C4-2B (cell line): ENCODE results near the gene KIF4B.

Experiments
- ZFX ChIP-seq: fragments of 450-650 bp; IDR thresholded peaks from 2 replicates; pipeline ENCODE4 v1.6.1; 2017
- TF ChIP-seq, protein P1 (sequence below): fragments of 450-650 bp; conservative IDR thresholded peaks from 2 replicates; pipeline ENCODE4 v1.5.1; 2017; ENCODE audit warnings: mild to moderate bottlenecking

DNA sequence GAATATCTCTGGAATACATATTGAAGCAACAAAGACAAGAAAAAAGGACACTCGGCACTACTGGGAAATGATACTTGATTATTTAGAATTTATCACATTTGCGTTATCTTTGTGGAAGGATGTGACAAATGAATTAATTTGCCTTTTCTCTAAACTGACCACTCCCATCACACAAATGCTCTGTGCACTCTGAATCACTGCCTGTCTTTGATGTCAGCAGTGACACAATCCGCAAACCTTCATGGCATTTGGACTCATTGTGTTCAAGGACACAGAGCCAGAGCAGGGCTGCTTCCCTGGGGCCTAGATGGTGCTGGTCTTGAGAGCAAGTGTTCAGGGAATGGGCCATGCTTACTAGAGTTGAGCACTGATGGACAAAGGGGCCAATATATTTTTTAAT, 4.9 kb upstream of the KIF4B start:
- TF ChIP-seq, protein P1, sequence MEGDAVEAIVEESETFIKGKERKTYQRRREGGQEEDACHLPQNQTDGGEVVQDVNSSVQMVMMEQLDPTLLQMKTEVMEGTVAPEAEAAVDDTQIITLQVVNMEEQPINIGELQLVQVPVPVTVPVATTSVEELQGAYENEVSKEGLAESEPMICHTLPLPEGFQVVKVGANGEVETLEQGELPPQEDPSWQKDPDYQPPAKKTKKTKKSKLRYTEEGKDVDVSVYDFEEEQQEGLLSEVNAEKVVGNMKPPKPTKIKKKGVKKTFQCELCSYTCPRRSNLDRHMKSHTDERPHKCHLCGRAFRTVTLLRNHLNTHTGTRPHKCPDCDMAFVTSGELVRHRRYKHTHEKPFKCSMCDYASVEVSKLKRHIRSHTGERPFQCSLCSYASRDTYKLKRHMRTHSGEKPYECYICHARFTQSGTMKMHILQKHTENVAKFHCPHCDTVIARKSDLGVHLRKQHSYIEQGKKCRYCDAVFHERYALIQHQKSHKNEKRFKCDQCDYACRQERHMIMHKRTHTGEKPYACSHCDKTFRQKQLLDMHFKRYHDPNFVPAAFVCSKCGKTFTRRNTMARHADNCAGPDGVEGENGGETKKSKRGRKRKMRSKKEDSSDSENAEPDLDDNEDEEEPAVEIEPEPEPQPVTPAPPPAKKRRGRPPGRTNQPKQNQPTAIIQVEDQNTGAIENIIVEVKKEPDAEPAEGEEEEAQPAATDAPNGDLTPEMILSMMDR: no peak
- no peak for TF ChIP-seq ZFX
